Cardiac fibroblast (primary cell): ENCODE measurements around the gene MCF2L.

Experiments
- DNase-seq, 2 donors: peaks; one replicate each; pipeline versions ENCODE4 v3.0.0 to v3.0.0-alpha.2; 2010; ENCODE audit warnings: low read depth in 2 of 2
- H3K4me3 ChIP-seq, 2 donors: replicated peaks in 1 of 2; 1 replicate in 1 of 2; 2 replicates in 1 of 2; pipeline ENCODE4 v1.5.1; 2011; ENCODE audit warnings: low read depth in 2 of 2, low read length in 2 of 2, mild to moderate bottlenecking in 2 of 2, moderate library complexity in 1 of 2
- CTCF ChIP-seq: IDR thresholded peaks from one replicate; pipeline ENCODE4 v1.5.1; 2011; ENCODE audit warnings: low read depth, mild to moderate bottlenecking, low read length, inconsistent platforms

The MCF2L gene

DNA sequence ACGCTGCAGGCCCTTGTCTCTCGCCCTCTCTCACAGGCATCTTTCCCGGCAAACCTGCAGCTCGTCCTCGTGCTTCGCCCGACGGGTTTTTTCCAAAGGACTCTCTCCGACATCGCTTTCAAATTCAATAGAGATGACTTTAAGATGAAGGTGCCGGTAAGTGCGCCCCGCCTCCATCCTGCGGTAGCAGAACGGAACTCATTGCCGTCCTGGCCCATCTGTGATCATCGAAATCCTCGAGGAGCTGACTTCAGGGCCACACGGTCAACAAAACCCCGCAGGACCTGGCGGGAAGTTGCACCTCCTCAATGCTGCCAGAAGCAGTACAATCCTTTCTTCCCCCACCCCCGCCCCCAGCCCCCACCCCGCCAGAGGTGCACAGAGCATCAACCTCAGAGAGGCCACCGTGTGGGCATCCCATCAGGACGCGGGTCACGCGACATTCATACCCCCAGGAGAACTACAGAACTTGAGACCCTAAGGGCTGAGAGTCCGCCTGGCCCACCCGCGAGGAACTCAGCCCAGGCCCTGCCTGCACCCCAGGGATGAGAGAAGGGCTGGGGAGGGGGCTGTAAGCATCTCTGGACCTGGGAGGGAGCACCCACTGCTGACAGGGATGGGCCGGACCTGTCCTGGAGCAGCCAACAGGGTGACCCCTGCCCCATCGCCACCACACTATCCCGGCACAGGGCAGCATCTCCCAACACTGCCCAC is 91.7 kb downstream of the MCF2L start:
- DNase-seq: no peak
- no peak overlapping the region for H3K4me3 ChIP-seq
- no peak for TF ChIP-seq CTCF

DNA sequence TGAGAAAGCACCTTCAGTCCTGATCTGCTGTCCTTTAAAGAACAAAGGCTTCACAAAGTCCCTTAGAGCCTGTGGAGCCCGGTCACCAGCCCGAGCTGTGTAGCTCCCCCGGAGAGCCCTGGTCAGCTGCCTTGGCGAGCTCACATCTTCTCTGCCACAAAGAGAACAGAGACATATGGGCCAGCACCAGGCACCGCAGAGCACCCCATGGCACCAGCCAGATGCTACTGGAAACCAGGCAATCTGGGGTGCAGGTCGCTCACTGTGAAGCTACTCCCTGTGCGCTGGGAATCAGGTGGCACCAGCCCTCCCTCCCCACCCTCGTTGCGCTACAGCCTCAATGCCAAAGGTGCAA is 92.2 kb downstream of the MCF2L start:
- DNase-seq: no peak
- H3K4me3 ChIP-seq: no peak overlapping the region

GRCh38 chr13:113061796-113062425 is 92.9 kb downstream of the MCF2L start:
- DNase-seq: no peak

More for the DNA sequence above, 92.2 kb downstream of the MCF2L start:
- no peak for TF ChIP-seq CTCF

DNA sequence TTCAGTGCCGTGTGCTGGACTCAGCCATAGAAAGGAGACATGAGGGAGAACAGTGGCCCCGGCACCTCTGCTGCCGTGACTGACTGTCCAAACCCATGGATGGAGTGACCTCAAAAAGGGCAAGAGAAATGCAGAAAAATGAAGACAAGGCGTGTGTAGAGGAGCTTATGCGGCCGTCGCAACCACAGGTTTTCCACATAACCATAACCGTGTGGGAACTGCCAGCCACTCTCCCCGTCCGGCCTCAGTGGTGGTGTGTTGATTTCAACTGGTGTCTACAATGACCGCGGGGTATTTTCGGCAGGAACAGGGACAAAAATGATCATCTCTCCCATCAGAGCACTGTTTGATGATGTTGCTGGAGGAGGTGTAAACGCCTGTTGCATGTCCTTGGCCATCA is 93.7 kb downstream of the MCF2L start:
- no peak for TF ChIP-seq CTCF
- no peak for DNase-seq
- no peak overlapping the region for H3K4me3 ChIP-seq

More at GRCh38 chr13:113061796-113062425, 92.9 kb downstream of the MCF2L start:
- no peak for TF ChIP-seq CTCF
- H3K4me3 ChIP-seq: no peak overlapping the region

- no peak for TF ChIP-seq CTCF
- no peak overlapping the region for H3K4me3 ChIP-seq
- no peak for DNase-seq
Measured at GRCh38 chr13:113063091-113063491, 94.1 kb downstream of the MCF2L start.

- no peak for TF ChIP-seq CTCF
- DNase-seq: no peak
- no peak overlapping the region for H3K4me3 ChIP-seq
Measured at GRCh38 chr13:113064000-113064533, 95.1 kb downstream of the MCF2L start.
